IMR-90 (cell line): ENCODE results near the gene MYPN. TPM values are rescaled to one million over a fixed set of nuclear protein-coding genes. Genes with fewer than 3 reads are reported as not detected.

Experiments
- ATAC-seq: fragments of 200-7000 bp; cut with Tn5 transposase; 2 replicates; pipeline ENCODE4 v1.9.1; 2020; ENCODE audit warnings: low read depth, mild to moderate bottlenecking, moderate library complexity
- BruUV-seq: library from RNA; stranded (reverse); fragments of 400-500 nt; replicated peaks from 2 replicates; lab custom pipeline; 2021; lab: Mats Ljungman, UMichigan
- CTCF ChIA-PET: fragments of 300-600 bp; formaldehyde crosslinking; extraction: SDS; loops from one replicate; lab custom pipeline; 2021; ENCODE audit warnings: antibody characterized with exemption; lab: Yijun Ruan, JAX
- POLR2A ChIA-PET: fragments of 300-600 bp; sonication (Branson Sonifier 250); formaldehyde crosslinking; loops from one replicate; lab custom pipeline; 2022; ENCODE audit warnings: antibody characterized with exemption; ENCODE audit not compliant: unreplicated experiment; lab: Charles Lee
- DNase-seq: peaks from one replicate; pipeline ENCODE4 v3.0.0; 2013
- H2AFZ ChIP-seq: replicated peaks from 2 replicates; pipeline ENCODE3; 2013; ENCODE audit warnings: low read length, mild to moderate bottlenecking; ENCODE audit not compliant: poor library complexity
- H2AK5ac ChIP-seq: 2 replicates; pipeline ENCODE4 v1.6.1; 2013; ENCODE audit warnings: low read depth, low read length, inconsistent platforms
- H2AK9ac ChIP-seq: replicated peaks from 2 replicates; pipeline ENCODE3; 2013; ENCODE audit warnings: mild to moderate bottlenecking, low read depth, low read length, moderate library complexity; ENCODE audit not compliant: poor library complexity
- H2BK120ac ChIP-seq: 2 replicates; pipeline ENCODE4 v1.6.1; 2013; ENCODE audit warnings: low read depth, low read length, inconsistent platforms
- H2BK15ac ChIP-seq: 3 replicates; pipeline ENCODE4 v1.6.1; 2013; ENCODE audit warnings: low read depth, low read length, inconsistent platforms
- H2BK20ac ChIP-seq: 2 replicates; pipeline ENCODE4 v1.6.1; 2013; ENCODE audit warnings: low read depth, mild to moderate bottlenecking, inconsistent platforms, low read length, moderate library complexity
- H2BK5ac ChIP-seq: 2 replicates; pipeline ENCODE4 v1.6.1; 2013; ENCODE audit warnings: mild to moderate bottlenecking, low read depth, low read length, inconsistent platforms; ENCODE audit not compliant: poor library complexity, severe bottlenecking
- H3K14ac ChIP-seq: replicated peaks from 2 replicates; pipeline ENCODE4 v1.6.1; 2013; ENCODE audit warnings: low read depth, low read length, inconsistent platforms
- H3K18ac ChIP-seq: 2 replicates; pipeline ENCODE4 v1.6.1; 2013; ENCODE audit warnings: low read depth, low read length, control low read depth
- H3K23ac ChIP-seq: 2 replicates; pipeline ENCODE4 v1.6.1; 2013; ENCODE audit warnings: low read depth, low read length, inconsistent platforms
- H3K27ac ChIP-seq: 2 replicates; pipeline ENCODE4 v1.5.1; 2013; ENCODE audit warnings: mild to moderate bottlenecking, control low read depth, low read length; ENCODE audit not compliant: insufficient read depth
- H3K27me3 ChIP-seq: 2 replicates; pipeline ENCODE4 v1.6.1; 2013; ENCODE audit warnings: low read length; ENCODE audit not compliant: control insufficient read depth, insufficient read depth
- H3K36me3 ChIP-seq: 2 replicates; pipeline ENCODE4 v1.6.1; 2013; ENCODE audit warnings: low read length, mixed read lengths; ENCODE audit not compliant: control insufficient read depth, insufficient read depth
- H3K4ac ChIP-seq: 2 replicates; pipeline ENCODE4 v1.6.1; 2013; ENCODE audit warnings: low read depth, low read length, inconsistent platforms
- H3K4me1 ChIP-seq: 2 replicates; pipeline ENCODE4 v1.6.1; 2013; ENCODE audit warnings: low read length, mixed read lengths; ENCODE audit not compliant: control insufficient read depth, insufficient read depth
- H3K4me2 ChIP-seq: 2 replicates; pipeline ENCODE4 v1.6.1; 2013; ENCODE audit warnings: low read depth, mild to moderate bottlenecking, control low read depth, low read length, moderate library complexity
- H3K4me3 ChIP-seq: 2 replicates; pipeline ENCODE4 v1.5.1; 2013; ENCODE audit warnings: low read depth, mild to moderate bottlenecking, control low read depth, low read length, moderate library complexity; ENCODE audit not compliant: insufficient read depth
- H3K56ac ChIP-seq: 2 replicates; pipeline ENCODE4 v1.6.1; 2013; ENCODE audit warnings: low read length, inconsistent platforms; ENCODE audit not compliant: insufficient read depth; ENCODE audit errors: extremely low read depth
- H3K79me1 ChIP-seq, 2 experiments: 2 replicates each; pipeline ENCODE4 v1.6.1; 2013; ENCODE audit warnings: low read length in 2 of 2, inconsistent platforms in 1 of 2, low read depth in 1 of 2
- H3K9ac ChIP-seq: 2 replicates; pipeline ENCODE4 v1.6.1; 2013; ENCODE audit warnings: low read depth, low read length, control low read depth
- H3K9me1 ChIP-seq: 2 replicates; pipeline ENCODE4 v1.6.1; 2013; ENCODE audit warnings: low read length, inconsistent platforms; ENCODE audit not compliant: insufficient read depth
- H3K9me3 ChIP-seq: 2 replicates; pipeline ENCODE4 v1.6.1; 2013; ENCODE audit warnings: low read length; ENCODE audit not compliant: control insufficient read depth, insufficient read depth
- H4K20me1 ChIP-seq: 2 replicates; pipeline ENCODE4 v1.6.1; 2013; ENCODE audit warnings: low read length, inconsistent platforms; ENCODE audit not compliant: insufficient read depth
- H4K5ac ChIP-seq: 2 replicates; pipeline ENCODE4 v1.6.1; 2013; ENCODE audit warnings: mild to moderate bottlenecking, low read depth, low read length, control low read depth
- H4K8ac ChIP-seq, 2 experiments: 2 replicates each; pipeline ENCODE4 v1.6.1; 2013; ENCODE audit warnings: low read depth in 2 of 2, low read length in 2 of 2, control low read depth in 1 of 2, inconsistent platforms in 1 of 2
- H4K91ac ChIP-seq: 2 replicates; pipeline ENCODE4 v1.6.1; 2013; ENCODE audit warnings: low read depth, low read length, inconsistent platforms; ENCODE audit not compliant: insufficient read depth
- BHLHE40 ChIP-seq: fragments of 150-350 bp; IDR thresholded peaks from 2 replicates; pipeline ENCODE4 v1.6.1; 2016; ENCODE audit warnings: mild to moderate bottlenecking, low read depth, low read length
- CEBPB ChIP-seq: IDR thresholded peaks from 2 replicates; pipeline ENCODE4 v1.6.1; 2012; ENCODE audit warnings: low read depth, low read length, improper control_type of control experiment
- CHD1 ChIP-seq: IDR thresholded peaks from 2 replicates; pipeline ENCODE4 v1.6.1; 2012; ENCODE audit warnings: low read depth, low read length, improper control_type of control experiment
- CTCF ChIP-seq: conservative IDR thresholded peaks from 2 replicates; pipeline ENCODE4 v1.5.1; 2012; ENCODE audit warnings: mild to moderate bottlenecking, low read depth, low read length, improper control_type of control experiment
- ELK1 ChIP-seq: fragments of 150-350 bp; IDR thresholded peaks from 2 replicates; pipeline ENCODE4 v1.6.1; 2016; ENCODE audit warnings: low read depth, mild to moderate bottlenecking, low read length, moderate library complexity, borderline replicate concordance
- FOS ChIP-seq: fragments of 150-350 bp; IDR thresholded peaks from 2 replicates; pipeline ENCODE4 v1.6.1; 2016; ENCODE audit warnings: low read depth, low read length
- MAFK ChIP-seq: IDR thresholded peaks from 2 replicates; pipeline ENCODE4 v1.6.1; 2012; ENCODE audit warnings: low read depth, low read length, improper control_type of control experiment
- MAZ ChIP-seq: IDR thresholded peaks from 2 replicates; pipeline ENCODE4 v1.6.1; 2012; ENCODE audit warnings: low read depth, mild to moderate bottlenecking, low read length, improper control_type of control experiment, moderate library complexity, borderline replicate concordance
- MXI1 ChIP-seq: IDR thresholded peaks from 2 replicates; pipeline ENCODE4 v1.6.1; 2012; ENCODE audit warnings: low read depth, mild to moderate bottlenecking, low read length, moderate library complexity, borderline replicate concordance
- NFE2L2 ChIP-seq: fragments of 150-350 bp; IDR thresholded peaks from 2 replicates; pipeline ENCODE4 v1.6.1; 2016; ENCODE audit warnings: low read depth, mild to moderate bottlenecking, low read length
- POLR2A ChIP-seq: IDR thresholded peaks from 2 replicates; pipeline ENCODE4 v1.6.1; 2012; ENCODE audit warnings: mild to moderate bottlenecking, low read depth, low read length
- RAD21 ChIP-seq: IDR thresholded peaks from 2 replicates; pipeline ENCODE4 v1.6.1; 2012; ENCODE audit warnings: low read length, improper control_type of control experiment
- RCOR1 ChIP-seq: IDR thresholded peaks from 2 replicates; pipeline ENCODE4 v1.6.1; 2012; ENCODE audit warnings: mild to moderate bottlenecking, low read length, improper control_type of control experiment; ENCODE audit not compliant: insufficient replicate concordance
- RFX5 ChIP-seq: IDR thresholded peaks from 2 replicates; pipeline ENCODE4 v1.8.0; 2012; ENCODE audit warnings: low read depth, mild to moderate bottlenecking, low read length, moderate library complexity
- SMC3 ChIP-seq: fragments of 150-350 bp; IDR thresholded peaks from 2 replicates; pipeline ENCODE4 v1.6.1; 2016; ENCODE audit warnings: low read depth, mild to moderate bottlenecking, antibody characterized with exemption, low read length, moderate library complexity
- USF2 ChIP-seq: fragments of 150-350 bp; IDR thresholded peaks from 2 replicates; pipeline ENCODE4 v1.6.1; 2017; ENCODE audit warnings: mild to moderate bottlenecking, antibody characterized with exemption, low read length, low read depth
- WGBS, 2 experiments: methylation state at CpG; one replicate each; pipeline versions ENCODE4 v1.1.5 to v1.1.7; 2013; ENCODE audit warnings: missing lambda C conversion rate in 2 of 2; ENCODE audit not compliant: insufficient read length in 1 of 2; ENCODE audit errors: extremely low coverage in 2 of 2; 5-methylcytosine and 5-hydroxymethylcytosine counted together
- dilution Hi-C: fragments of 300-500 bp; cut with HindIII; formaldehyde crosslinking; loops from one replicate; pipeline ENCODE4 v1.14.3; 2018; ENCODE audit warnings: low sequenced_read_pairs; ENCODE audit not compliant: unreplicated experiment
- in situ Hi-C: fragments of 300-500 bp; cut with MboI; formaldehyde crosslinking; loops from 3 replicates; pipeline ENCODE4 v1.14.3; 2019; ENCODE audit warnings: low sequenced_read_pairs, inconsistent platforms, mixed read lengths
- intact Hi-C: fragments of 100-400 bp; cut with micrococcal nuclease; formaldehyde crosslinking; loops from 2 replicates; pipeline ENCODE4 v1.10.0; 2022
- polyA plus RNA-seq, 3 experiments: library from polyadenylated mRNA; depleted of rRNA; stranded (reverse); fragments of >200 nt; gene quantifications; 2 replicates each; pipeline ENCODE4 v1.2.3, GENCODE V29; 2012; ENCODE audit warnings: low replicate concordance in 1 of 3
- total RNA-seq: library from RNA; depleted of rRNA; stranded (reverse); fragments of >200 nt; gene quantifications from 2 replicates; pipeline ENCODE4 v1.2.3, GENCODE V29; 2012

Gene MYPN
- total and polyA plus RNA-seq, 2 of the 4 experiments (the other 2 are of a cell fraction), result 7.8 to 13.1 TPM

- ChIA-PET POLR2A (no interaction called here), CTCF (interaction anchor here (1.2 kb wide), 1 partner anchor 24 kb away, joined by 4 read pairs; no protein-coding TSS in a partner anchor)
- no peak overlapping the region for H2BK120ac ChIP-seq
- no peaks in the 10 kb centered on the region for H4K20me1 ChIP-seq
- no peak overlapping the region for H3K23ac ChIP-seq
- H3K27me3 ChIP-seq, result peaks cover 40% of the 10 kb centered on the region
- no CpG with 5 or more reads among the region's 3 CpGs for WGBS, 2 experiments
- no peaks in the 10 kb centered on the region for H3K9me1 ChIP-seq
- no peak for ATAC-seq
- no peak overlapping the region for H2BK5ac ChIP-seq
- TF ChIP-seq CTCF (no peak), ELK1 (no peak), MXI1 (no peak), BHLHE40 (no peak), RCOR1 (no peak), MAFK (no peak), RFX5 (no peak), CEBPB (no peak), MAZ (no peak), SMC3 (no peak), USF2 (no peak), RAD21 (no peak), NFE2L2 (no peak), CHD1 (no peak), FOS (no peak), POLR2A (no peak)
- intact Hi-C loops (no loop called here), dilution Hi-C loops (no loop called here), in situ Hi-C loops (no loop called here)
- H3K4ac ChIP-seq, result no peak overlapping the region
- H2AFZ ChIP-seq, result no peak overlapping the region
- H4K8ac ChIP-seq, result no peak overlapping the region
- no peaks in the 10 kb centered on the region for H3K79me1 ChIP-seq
- no peak overlapping the region for H3K9ac ChIP-seq
- no peak overlapping the region for H3K27ac ChIP-seq
- no peak for DNase-seq
- no peak overlapping the region for H3K56ac ChIP-seq
- no peak overlapping the region for H3K4me2 ChIP-seq
- no peak overlapping the region for H2AK9ac ChIP-seq
- no peaks in the 10 kb centered on the region for H3K9me3 ChIP-seq
- no peak overlapping the region for H3K4me3 ChIP-seq
- peaks cover 5% of the 10 kb centered on the region; the same call in 1 of the 2 replicates for H3K4me1 ChIP-seq
- no peaks in the 10 kb centered on the region for H3K36me3 ChIP-seq
- H2AK5ac ChIP-seq, result no peak overlapping the region
- H2BK15ac ChIP-seq, result no peak overlapping the region
- no TSS peak for BruUV-seq
- H2BK20ac ChIP-seq, result no peak overlapping the region
- H4K5ac ChIP-seq, result no peak overlapping the region
- no peak overlapping the region for H3K18ac ChIP-seq
- H4K91ac ChIP-seq, result no peak overlapping the region
- no peak overlapping the region for H3K14ac ChIP-seq
These were observed 127.9 kb downstream of the MYPN start for GRCh38 chr10:68237173-68237572.
